Adipocyte (in vitro differentiated cells): ENCODE results near the gene NFYC.
A peak's percentile ranks its signal among the peaks of the same experiment; 100 is the strongest.

Experiments
- DNase-seq: peaks from one replicate; pipeline ENCODE4 v3.0.0-alpha.2; 2015; ENCODE audit warnings: low read depth
- H3K27me3 ChIP-seq: replicated peaks from 2 replicates; pipeline ENCODE4 v1.7.0; 2013; ENCODE audit warnings: mild to moderate bottlenecking, low read length, moderate library complexity; ENCODE audit not compliant: control insufficient read depth, insufficient read depth
- H3K36me3 ChIP-seq: 2 replicates; pipeline ENCODE4 v1.7.0; 2013; ENCODE audit warnings: low read length, mild to moderate bottlenecking, moderate library complexity; ENCODE audit not compliant: control insufficient read depth, insufficient read depth, severe bottlenecking
- H3K4me1 ChIP-seq: 2 replicates; pipeline ENCODE4 v1.7.0; 2013; ENCODE audit warnings: mild to moderate bottlenecking, low read length, moderate library complexity; ENCODE audit not compliant: control insufficient read depth, insufficient read depth
- H3K4me3 ChIP-seq: 2 replicates; pipeline ENCODE4 v1.7.0; 2013; ENCODE audit warnings: mild to moderate bottlenecking, low read length, moderate library complexity
- H3K9ac ChIP-seq: 2 replicates; pipeline ENCODE4 v1.7.0; 2013; ENCODE audit warnings: mild to moderate bottlenecking, low read length, moderate library complexity
- H3K9me3 ChIP-seq: 2 replicates; pipeline ENCODE4 v1.7.0; 2013; ENCODE audit warnings: mild to moderate bottlenecking, low read length, moderate library complexity; ENCODE audit not compliant: control insufficient read depth

Gene NFYC

DNA sequence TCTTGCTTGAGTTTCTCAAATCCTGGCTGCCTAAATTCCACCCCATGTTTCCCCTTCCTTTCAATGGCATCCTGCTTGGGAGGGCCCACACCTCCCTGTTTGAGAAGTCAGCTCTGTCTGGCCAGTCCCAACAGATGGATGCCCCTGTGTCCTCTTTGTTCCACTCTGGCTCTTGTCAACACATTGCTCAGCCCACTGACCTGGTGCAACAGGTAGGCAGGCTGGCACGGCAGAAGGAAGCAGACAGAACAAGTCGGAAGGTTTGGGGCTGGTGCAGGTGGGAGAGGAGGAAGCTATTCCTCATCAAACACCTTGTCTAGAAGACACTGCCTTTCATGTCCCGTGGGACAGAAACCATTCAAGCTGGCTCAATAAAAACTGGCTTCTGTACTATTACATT is 114.7 kb downstream of the NFYC start:
- H3K36me3 ChIP-seq: no peaks in the 10 kb centered on the region
- no peak for DNase-seq
- H3K4me3 ChIP-seq: no peak overlapping the region
- peaks cover 14% of the 10 kb centered on the region for H3K27me3 ChIP-seq
- no peaks in the 10 kb centered on the region for H3K9me3 ChIP-seq
- peaks cover 27% of the 10 kb centered on the region for H3K4me1 ChIP-seq
- H3K9ac ChIP-seq: no peak overlapping the region

- H3K27me3 ChIP-seq: peaks cover 6% of the 10 kb centered on the region
- H3K9ac ChIP-seq: peak overlapping the region; percentile 39
- H3K36me3 ChIP-seq: no peaks in the 10 kb centered on the region
- peaks cover 24% of the 10 kb centered on the region for H3K4me1 ChIP-seq
- no peaks in the 10 kb centered on the region for H3K9me3 ChIP-seq
- no peak overlapping the region for H3K4me3 ChIP-seq
- DNase-seq: no peak
These were observed 115.5 kb downstream of the NFYC start for GRCh38 chr1:40806731-40807695.

DNA sequence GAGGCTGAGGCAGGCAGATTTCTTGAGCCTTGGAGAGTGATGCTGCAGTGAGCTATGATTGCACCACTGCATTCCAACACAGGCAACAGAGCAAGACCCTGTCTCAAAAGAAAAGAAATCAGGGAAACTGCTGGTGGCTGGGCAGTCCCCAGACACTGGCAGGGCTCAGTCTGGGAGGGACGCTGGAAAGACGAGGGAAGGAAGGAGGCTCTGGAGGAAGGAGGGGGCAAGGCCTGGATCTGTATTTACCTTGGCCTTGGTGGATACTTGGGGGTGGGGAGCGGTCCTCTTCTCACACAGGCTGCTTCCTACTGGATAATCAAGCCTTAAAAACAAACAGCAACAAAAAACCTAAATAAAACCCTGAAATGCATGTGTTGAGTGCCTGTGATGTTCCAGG is 116.5 kb downstream of the NFYC start:
- Histone ChIP-seq H3K9ac (no peak overlapping the region), H3K27me3 (peaks cover 6% of the 10 kb centered on the region), H3K4me3 (no peak overlapping the region), H3K36me3 (no peaks in the 10 kb centered on the region), H3K9me3 (no peaks in the 10 kb centered on the region), H3K4me1 (peaks cover 23% of the 10 kb centered on the region)
- no peak for DNase-seq

GRCh38 chr1:40808444-40808843 is 116.9 kb downstream of the NFYC start:
- no peaks in the 10 kb centered on the region for H3K36me3 ChIP-seq
- peaks cover 6% of the 10 kb centered on the region for H3K27me3 ChIP-seq
- no peak for DNase-seq
- H3K4me1 ChIP-seq: peaks cover 23% of the 10 kb centered on the region
- no peaks in the 10 kb centered on the region for H3K9me3 ChIP-seq
- no peak overlapping the region for H3K9ac ChIP-seq
- no peak overlapping the region for H3K4me3 ChIP-seq

GRCh38 chr1:40808909-40809308 is 117.4 kb downstream of the NFYC start:
- no peak overlapping the region for H3K9ac ChIP-seq
- no peaks in the 10 kb centered on the region for H3K36me3 ChIP-seq
- H3K9me3 ChIP-seq: no peaks in the 10 kb centered on the region
- DNase-seq: no peak
- H3K4me3 ChIP-seq: no peak overlapping the region
- peaks cover 23% of the 10 kb centered on the region for H3K4me1 ChIP-seq
- peaks cover 6% of the 10 kb centered on the region for H3K27me3 ChIP-seq

DNA sequence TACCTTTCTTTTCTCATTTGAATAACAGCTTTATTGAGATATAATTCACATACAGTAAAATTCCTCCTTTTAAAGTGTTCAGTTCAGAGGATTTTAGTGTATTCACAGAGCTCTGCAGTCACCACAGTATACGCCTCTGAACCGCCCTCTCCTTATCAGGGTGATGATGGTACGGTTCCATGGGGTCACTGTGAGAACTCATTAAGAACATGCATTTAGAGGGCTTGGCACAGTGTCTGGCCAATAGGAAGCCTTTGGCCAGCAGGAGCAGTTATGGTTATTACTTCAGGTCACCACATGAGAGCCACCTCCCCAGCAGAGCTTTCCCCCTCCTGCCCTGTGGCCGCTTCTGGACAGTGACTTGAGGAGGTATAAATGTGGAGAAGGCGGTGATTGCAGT is 119.4 kb downstream of the NFYC start:
- Histone ChIP-seq H3K4me1 (peaks cover 23% of the 10 kb centered on the region), H3K9me3 (no peaks in the 10 kb centered on the region), H3K4me3 (no peak overlapping the region), H3K9ac (no peak overlapping the region), H3K27me3 (peaks cover 10% of the 10 kb centered on the region), H3K36me3 (no peaks in the 10 kb centered on the region)
- no peak for DNase-seq

DNA sequence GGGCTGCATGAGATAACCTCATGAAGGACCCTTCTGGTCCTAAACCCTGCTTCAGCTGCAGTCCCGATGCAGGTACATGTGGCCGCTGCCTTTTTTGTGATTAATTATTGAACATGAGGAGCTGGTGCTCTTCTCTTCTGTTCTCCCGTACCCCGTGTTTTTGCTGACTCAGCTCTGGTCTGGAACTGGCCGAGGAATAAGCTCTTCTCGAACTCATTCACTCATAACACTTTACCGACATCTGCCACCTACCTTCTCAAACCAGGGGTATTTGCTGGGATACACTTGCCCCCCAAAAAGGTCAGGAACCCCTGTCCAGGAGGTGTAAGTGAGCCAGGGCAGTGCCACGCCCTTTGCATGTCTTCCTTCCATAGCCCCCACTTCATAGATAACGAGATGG is 123.9 kb downstream of the NFYC start:
- no peaks in the 10 kb centered on the region for H3K36me3 ChIP-seq
- no peaks in the 10 kb centered on the region for H3K4me1 ChIP-seq

GRCh38 chr1:40817791-40818263 is 126.3 kb downstream of the NFYC start:
- H3K9me3 ChIP-seq: no peaks in the 10 kb centered on the region
- H3K36me3 ChIP-seq: no peaks in the 10 kb centered on the region
- no peaks in the 10 kb centered on the region for H3K4me1 ChIP-seq
- H3K27me3 ChIP-seq: peaks cover 27% of the 10 kb centered on the region
- H3K9ac ChIP-seq: no peak overlapping the region
- H3K4me3 ChIP-seq: no peak overlapping the region
- DNase-seq: no peak

More for the DNA sequence above, 123.9 kb downstream of the NFYC start:
- no peak for DNase-seq
- Histone ChIP-seq H3K27me3 (peaks cover 32% of the 10 kb centered on the region), H3K9ac (no peak overlapping the region), H3K4me3 (no peak overlapping the region), H3K9me3 (no peaks in the 10 kb centered on the region)

DNA sequence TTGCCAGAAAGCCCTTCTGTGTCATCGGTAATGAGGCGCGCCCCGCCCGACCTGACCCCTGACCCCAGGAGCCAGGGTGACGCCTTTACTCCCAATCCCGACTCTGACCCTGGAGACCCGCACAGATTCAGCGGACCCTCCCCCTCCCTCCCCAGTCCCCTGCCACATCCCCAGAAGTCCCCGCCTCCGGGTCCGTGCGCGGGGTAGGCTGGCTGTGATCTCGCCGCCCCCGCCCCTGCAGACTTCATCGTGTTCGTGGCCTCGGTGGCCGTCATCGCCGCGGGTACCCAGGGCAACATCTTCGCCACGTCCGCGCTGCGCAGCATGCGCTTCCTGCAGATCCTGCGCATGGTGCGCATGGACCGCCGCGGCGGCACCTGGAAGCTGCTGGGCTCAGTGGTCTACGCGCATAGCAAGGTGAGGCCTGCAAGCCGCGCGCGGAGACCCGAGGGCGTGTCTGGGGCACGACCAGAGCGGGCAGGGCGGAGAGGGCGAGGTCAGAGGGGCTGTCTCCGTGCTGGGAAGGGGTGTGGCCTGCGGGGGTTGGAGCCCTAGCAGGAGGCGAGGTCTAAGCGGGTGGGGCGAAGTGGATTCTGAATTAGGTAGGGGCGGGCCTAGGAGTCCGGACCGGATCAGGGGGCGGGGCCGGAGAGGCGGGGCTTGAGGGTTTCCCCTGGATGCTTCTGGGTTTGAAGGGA is 126.9 kb downstream of the NFYC start:
- H3K27me3 ChIP-seq: peaks cover 32% of the 10 kb centered on the region
- peak; percentile 28 for DNase-seq

GRCh38 chr1:40819101-40819500 is 127.6 kb downstream of the NFYC start:
- H3K36me3 ChIP-seq: no peaks in the 10 kb centered on the region
- H3K4me1 ChIP-seq: no peaks in the 10 kb centered on the region
- no peak for DNase-seq
- H3K9me3 ChIP-seq: no peaks in the 10 kb centered on the region
- peaks cover 35% of the 10 kb centered on the region for H3K27me3 ChIP-seq
- no peak overlapping the region for H3K4me3 ChIP-seq
- no peak overlapping the region for H3K9ac ChIP-seq

More for the DNA sequence above, 126.9 kb downstream of the NFYC start:
- Histone ChIP-seq H3K4me1 (no peaks in the 10 kb centered on the region), H3K9ac (no peak overlapping the region), H3K9me3 (no peaks in the 10 kb centered on the region), H3K36me3 (no peaks in the 10 kb centered on the region), H3K4me3 (peak overlapping the region; percentile 60)

DNA sequence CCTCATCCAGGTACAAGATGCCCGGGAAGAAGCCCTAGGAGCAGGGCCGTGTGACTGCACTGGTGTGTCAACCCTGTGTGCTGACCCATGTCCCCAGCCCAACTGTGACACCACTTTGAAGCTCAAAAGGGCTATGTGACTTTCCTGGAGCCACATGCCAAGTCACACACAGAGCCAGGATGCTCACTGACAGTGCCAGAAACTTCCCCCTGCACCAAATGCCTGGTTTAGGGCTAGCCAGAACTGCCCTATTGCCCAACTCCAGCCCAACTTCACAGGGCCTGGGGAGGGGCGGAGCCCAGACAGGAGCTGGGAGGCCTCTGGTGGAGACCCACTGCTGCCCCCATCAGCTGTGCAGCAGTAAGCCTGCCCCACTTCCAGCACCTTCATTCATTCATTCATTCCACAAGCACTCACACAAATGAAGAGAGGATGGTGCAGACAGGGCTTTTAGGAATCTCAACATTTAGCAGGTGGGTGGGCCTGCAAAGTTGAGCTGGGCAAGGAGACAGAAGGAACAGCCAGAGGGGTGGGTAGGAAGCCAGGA is 128.8 kb downstream of the NFYC start:
- H3K4me3 ChIP-seq: no peak overlapping the region
- peak; percentile 19 for DNase-seq
- no peaks in the 10 kb centered on the region for H3K4me1 ChIP-seq
- no peaks in the 10 kb centered on the region for H3K36me3 ChIP-seq
- peaks cover 35% of the 10 kb centered on the region for H3K27me3 ChIP-seq
- no peaks in the 10 kb centered on the region for H3K9me3 ChIP-seq
- H3K9ac ChIP-seq: no peak overlapping the region
